ENCODE measurements around the gene KSR1.

DNA sequence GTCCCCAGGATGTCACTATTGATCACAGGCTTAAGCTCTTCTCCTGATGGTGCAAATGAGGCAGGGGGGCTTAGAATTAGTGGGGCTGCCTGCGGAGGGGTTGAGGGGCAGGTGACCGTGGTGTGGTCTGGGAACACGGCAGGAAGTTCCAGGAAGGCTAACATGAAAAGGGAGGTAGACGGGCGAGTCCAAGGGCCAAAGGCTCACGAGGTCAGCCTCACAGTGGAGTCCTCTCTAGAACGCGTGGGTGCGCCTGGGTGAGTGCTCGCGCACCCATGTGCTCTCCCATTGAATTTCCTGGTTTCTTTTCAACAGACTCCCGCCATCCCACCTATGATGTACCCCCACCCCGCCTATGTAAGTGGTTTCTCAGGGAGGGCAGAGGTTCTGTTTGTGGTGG is 190.0 kb downstream of the KSR1 start:
- no peak for TF ChIP-seq SIRT6 (IDR thresholded peaks at IDR 0.05; ENCODE audit: low read depth, low read length)
- TF ChIP-seq CBFA2T2 (conservative IDR thresholded peaks at IDR 0.05): no peak
- TF ChIP-seq POLR2A (conservative IDR thresholded peaks at IDR 0.05): no peak
- TF ChIP-seq, protein P1, sequence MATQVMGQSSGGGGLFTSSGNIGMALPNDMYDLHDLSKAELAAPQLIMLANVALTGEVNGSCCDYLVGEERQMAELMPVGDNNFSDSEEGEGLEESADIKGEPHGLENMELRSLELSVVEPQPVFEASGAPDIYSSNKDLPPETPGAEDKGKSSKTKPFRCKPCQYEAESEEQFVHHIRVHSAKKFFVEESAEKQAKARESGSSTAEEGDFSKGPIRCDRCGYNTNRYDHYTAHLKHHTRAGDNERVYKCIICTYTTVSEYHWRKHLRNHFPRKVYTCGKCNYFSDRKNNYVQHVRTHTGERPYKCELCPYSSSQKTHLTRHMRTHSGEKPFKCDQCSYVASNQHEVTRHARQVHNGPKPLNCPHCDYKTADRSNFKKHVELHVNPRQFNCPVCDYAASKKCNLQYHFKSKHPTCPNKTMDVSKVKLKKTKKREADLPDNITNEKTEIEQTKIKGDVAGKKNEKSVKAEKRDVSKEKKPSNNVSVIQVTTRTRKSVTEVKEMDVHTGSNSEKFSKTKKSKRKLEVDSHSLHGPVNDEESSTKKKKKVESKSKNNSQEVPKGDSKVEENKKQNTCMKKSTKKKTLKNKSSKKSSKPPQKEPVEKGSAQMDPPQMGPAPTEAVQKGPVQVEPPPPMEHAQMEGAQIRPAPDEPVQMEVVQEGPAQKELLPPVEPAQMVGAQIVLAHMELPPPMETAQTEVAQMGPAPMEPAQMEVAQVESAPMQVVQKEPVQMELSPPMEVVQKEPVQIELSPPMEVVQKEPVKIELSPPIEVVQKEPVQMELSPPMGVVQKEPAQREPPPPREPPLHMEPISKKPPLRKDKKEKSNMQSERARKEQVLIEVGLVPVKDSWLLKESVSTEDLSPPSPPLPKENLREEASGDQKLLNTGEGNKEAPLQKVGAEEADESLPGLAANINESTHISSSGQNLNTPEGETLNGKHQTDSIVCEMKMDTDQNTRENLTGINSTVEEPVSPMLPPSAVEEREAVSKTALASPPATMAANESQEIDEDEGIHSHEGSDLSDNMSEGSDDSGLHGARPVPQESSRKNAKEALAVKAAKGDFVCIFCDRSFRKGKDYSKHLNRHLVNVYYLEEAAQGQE (IDR thresholded peaks at IDR 0.05; ENCODE audit: borderline replicate concordance): no peak
- TF ChIP-seq, protein P1 (CRISPR knock-in tag; IDR thresholded peaks at IDR 0.05; ENCODE audit: low read depth): no peak
- TF ChIP-seq GATA2 (CRISPR knock-in tag; IDR thresholded peaks at IDR 0.05): no peak
- no peak for TF ChIP-seq ZNF282 (CRISPR knock-in tag; IDR thresholded peaks at IDR 0.05)
- TF ChIP-seq SMC3 (conservative IDR thresholded peaks at IDR 0.05; ENCODE audit: insufficient read depth, low read depth, low read length): no peak
- no peak for TF ChIP-seq POU5F1 (IDR thresholded peaks at IDR 0.05; ENCODE audit: borderline replicate concordance, low read depth, low read length, partially characterized antibody)
